Glomerular endothelial cell (primary cell): ENCODE measurements around the gene SMAP2. TPM values are rescaled to one million over a fixed set of nuclear protein-coding genes. Genes with fewer than 3 reads are reported as not detected.
"Not testable (repeated sequence)": the region's sequence is repeated elsewhere in the genome, so short reads cannot be mapped to it uniquely, and the experiment has no call there.

Experiments
- DNase-seq: peaks from one replicate; pipeline ENCODE4 v3.0.0-alpha.2; 2011; ENCODE audit warnings: low read depth, low spot score; ENCODE audit errors: extremely low read depth
- total RNA-seq: library from RNA; depleted of rRNA; stranded (reverse); fragments of >200 nt; gene quantifications from 2 replicates; pipeline ENCODE4 v1.2.3, GENCODE V29; 2015

SMAP2 gene
- total RNA-seq = 9.5 and 13.6 TPM in 2 replicates

DNA sequence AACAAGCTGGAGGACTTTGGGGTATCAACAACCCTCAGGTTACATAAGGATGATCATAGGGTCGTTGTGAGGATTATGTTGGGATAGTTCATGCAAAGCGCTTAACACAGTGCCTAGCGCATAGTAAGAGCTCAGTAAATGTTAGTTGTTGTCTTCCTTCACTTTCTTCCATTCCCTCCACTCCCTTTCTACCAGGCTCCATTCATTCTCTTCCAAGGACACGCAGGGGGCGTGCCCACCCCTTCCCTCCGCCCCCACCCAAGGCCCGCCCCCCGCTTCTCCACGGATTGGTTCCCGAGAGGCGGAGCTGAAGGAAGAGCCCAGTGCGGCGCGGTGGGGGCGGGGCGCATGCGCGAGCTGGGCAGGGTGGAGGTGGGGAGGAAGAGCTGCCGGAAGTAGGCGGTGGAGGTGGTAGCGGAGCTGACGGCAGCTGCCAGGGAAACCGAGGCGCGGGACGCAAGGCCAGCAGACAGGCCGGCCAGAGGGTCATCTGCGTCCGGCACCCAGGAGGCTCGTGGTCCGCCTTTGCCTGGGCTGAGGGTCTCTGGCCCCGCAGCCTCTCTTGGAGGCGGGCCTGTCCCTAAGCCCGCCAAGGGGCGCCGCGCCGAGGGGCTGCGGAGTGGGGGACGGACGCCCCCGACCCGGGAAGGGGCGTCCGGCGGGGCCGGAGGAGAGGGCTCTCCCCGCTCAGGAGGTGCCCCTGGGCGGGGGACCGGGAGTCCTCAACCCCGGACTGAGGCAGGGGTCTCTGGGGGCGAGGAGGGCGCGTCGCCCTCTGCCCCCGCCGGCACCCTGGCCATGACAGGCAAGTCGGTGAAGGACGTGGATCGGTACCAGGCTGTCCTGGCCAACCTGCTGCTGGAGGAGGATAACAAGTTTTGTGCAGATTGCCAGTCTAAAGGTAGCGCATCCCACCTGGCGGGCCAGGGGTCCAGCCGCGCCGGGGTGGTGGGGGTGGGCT lies at the start of gene SMAP2:
Gene SMAP2 (plus strand): TSS at position 405 of the 961 bp plus-strand sequence. CDS start 394 bp downstream, at position 799.
- DNase-seq = no peak

DNA sequence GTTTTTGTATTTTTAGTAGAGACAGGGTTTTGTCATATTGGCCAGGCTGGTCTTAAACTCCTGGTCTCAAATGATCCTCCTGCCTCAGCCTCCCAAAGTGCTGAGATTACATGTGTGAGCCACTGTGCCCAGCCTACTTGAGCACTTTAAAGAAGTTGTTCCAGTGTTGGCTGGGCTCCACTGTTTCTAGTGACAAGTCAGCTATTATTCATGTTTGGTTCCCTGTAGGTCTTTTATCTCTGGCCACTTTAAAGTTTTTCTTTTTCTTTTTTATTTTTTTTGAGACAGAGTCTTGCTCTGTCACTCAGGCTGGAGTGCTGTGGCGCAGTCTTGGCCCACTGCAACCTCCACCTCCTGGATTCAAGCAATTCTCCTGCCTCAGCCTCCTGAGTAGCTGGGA lies 42.1 kb upstream of the SMAP2 start:
- DNase-seq = not testable (repeated sequence)

DNA sequence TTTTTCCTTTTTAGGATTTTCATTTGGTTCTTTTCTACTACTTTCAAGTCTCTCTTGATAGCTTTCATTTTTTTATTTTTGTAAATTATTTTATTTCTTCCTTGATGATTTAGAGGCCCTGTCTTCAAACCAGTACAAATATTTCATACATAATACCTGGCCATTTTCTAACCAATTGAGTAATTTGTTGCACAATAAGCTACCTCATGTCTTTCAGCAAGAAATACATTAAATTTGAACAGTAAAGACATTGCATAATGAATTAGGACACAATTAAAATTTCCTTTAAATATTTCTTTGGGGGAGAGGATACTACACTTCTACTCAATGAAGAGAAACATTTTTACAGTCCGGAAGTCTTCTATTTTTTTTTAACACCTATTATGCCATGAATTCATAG lies 40.8 kb upstream of the SMAP2 start:
- no peak for DNase-seq

DNA sequence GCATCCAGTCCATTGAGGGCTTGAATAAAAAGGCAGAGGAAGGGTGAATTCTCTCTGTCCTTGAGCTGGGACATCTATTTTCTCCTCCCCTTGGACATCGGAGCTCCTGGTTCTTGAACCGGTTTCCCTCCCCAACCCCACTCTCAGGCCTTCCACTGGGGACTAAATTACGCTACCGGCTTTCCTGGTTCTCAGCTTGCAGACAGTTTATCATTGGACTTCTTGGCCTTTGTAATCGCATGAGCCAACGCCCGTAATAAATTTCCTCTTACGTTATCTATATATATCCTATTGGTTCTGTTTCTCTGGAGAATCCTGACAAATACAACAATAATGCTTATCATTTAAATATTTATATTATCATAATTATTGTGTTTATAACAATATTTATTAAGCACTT lies 36.1 kb upstream of the SMAP2 start:
- no peak for DNase-seq

DNA sequence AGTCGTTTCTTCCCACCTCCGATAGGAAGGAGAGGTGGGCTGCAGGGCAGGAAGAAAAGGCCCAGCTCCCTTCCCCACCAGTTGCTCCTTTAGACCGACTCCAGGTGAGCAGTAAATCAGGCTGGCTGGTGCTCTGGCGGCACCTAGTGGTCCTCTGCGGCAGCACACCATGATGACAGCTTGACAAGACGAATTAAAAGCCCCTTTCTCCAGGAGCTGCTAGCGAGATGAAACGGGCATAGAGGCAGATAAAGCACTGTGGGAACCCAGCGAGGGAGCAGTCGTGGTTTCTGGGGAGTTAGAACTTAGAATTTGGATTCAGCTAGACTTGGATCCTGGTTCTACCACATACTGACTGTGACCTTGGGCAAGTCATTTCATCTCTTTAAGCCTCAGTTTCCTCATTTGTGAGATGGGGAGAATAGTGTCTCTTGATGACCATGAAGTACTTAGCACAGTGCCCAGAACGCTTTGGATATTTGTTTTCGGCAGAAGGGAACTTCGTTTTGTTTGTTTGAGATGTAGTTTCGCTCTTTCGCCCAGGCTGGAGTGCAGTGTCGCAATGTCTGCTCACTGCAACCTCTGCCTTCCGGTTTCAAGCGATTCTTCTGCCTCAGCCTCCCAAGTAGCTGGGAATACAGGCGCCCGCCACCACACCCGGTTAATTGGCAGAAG lies 34.6 kb upstream of the SMAP2 start:
- DNase-seq = peak; percentile 37

DNA sequence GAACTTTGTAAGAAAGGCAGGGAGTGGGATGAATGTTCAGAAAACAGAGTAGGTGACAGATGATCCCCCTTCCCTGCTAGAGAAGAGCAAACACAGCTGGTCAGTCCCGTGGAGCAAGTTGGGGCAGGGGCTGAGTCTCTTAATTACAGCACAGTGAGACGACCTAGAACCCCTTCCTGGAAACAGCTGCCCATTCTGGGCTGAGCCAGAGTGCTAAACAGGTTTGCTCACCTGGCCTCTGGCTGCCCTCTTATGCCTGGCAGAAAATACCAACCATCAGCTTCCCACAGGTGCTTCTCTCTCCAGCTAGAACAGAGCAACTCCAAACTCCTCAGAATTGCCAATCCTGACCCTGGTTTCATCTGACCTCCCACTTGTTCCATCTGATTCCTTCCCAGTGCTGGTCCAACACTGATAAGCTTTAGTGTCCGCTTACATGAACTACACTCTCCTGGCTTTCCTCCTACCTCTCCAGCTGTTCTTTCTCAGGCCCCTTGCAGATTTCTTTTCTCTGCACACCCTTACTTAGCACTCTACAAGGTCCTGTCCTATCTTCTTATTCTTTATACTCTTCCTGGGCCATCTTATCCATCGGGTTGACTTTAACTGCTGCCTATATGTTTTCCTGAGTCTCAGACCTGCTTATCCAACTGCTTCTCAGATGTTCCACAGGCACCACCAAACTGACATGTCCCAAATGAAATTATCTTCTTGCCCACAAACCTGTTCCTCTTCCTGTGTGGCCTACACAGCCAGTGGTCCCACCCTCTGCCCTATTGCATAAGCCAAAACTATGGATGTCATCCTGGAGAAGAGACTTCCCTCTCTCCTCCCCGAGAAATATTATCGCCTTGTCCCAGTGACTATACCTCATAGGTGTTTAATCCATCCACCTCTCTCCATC lies 33.9 kb upstream of the SMAP2 start:
- no peak for DNase-seq

DNA sequence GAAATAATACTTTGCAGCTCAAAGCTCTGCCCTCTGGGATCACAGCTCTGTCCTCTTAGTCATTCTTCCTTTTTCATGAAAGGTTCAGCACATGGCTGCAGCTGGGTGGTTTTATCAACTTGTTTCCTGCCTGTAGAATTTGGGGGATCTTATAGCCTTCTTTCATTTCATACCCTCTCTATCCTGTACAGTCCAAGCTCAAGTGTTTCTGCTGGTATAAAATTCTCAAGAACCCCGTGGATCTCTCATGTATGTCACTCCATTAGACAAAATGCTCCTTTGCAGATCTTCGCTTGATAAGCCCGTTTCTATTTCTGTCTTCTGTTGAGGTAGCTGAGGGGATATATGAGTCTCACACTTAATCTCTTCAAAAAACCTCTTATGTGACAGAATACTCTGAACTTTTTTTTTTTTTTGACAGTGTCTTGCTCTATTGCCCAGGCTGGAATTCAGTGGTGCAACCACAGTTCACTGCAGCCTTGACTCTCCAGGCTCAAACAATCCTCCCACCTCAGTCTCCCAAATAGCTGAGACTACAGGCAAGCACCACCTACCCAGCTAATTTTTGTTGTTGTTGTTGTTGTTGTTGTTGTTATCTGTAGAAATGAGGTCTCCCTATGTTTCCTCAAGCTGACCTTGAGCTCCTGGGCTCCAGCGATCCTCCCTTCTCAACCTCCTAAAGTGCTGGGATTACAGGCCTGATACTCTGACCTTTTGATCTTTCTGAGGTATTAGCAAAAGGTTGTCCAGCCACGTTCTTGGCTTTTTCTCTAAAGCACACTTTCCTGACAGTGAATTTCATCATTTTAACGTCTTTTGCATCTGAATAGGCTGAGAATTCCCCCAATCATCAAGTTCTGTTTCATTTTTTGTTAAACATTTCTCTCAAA lies 31.8 kb upstream of the SMAP2 start:
- no peak for DNase-seq

DNA sequence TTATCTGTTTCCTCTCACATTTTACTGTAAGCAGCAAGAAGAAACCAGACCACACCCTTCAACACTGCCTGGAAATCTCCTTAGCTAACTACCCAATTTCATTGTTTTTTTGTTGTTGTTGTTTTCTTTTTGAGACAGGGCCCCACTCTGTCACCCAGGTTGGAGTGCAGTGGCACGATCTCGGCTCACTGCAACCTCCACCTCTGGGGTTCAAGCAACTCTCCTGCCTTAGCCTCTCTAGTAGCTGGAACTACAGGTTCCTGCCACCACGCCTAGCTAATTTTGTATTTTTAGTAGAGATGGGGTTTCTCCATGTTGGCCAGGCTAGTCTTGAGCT lies 31.2 kb upstream of the SMAP2 start:
- not testable (repeated sequence) for DNase-seq

DNA sequence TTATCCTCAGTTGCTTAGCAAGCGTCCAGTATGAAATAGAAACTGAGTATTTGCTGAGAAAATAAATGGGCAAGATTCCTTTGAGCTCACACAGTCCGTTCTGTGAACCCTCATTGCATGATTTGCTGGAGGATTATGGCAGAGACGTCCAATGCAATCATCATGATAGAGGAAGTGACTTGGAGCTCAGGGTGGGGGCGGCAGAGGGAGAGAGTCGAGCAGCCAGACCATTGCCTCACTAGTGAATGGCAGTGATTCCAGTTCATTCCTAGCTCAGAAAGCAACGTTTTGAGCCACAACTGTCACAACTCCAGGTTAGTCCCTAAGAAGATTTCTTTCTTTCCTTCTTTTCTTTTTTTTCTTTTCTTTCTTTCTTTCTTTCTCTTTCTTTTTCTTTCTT lies 28.9 kb upstream of the SMAP2 start:
- DNase-seq = no peak

DNA sequence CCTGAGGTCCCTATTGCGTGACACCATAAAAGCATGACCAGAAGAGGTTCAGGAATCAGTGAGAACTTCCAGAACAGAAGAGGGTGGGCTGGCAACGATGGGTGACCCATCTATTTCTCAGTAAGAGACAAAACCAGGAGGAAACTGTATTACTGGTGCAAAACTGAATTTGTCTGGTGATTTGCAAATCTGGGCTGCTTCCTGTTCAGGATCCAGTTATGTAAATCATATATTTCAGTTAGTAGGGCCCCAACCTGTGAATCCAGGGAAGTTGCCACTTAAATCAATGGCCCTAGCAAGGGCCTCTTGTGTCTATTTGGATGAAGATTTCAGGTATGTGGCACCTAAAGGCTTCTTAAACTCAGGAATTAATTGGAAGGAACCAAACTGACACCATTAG lies 23.1 kb upstream of the SMAP2 start:
- DNase-seq = no peak

DNA sequence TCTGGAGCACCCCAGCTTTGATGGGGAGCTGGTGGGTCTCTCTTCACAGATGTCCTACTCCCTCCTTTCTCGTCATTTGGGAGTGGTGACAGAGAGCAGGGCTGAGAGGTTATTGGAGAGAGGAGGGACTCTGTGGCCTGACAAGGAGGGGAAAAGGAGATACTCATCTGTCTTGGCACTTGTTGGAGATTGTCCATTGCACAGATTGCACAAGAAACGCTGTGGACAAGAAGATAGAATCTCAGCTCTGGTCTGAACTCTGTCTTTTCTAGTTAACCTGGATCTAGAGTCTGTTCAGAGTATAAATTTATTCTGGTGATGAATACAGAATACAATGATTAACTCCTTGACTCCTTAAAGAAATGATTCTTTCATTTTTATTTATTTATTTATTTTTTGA lies 22.4 kb upstream of the SMAP2 start:
- DNase-seq = no peak

DNA sequence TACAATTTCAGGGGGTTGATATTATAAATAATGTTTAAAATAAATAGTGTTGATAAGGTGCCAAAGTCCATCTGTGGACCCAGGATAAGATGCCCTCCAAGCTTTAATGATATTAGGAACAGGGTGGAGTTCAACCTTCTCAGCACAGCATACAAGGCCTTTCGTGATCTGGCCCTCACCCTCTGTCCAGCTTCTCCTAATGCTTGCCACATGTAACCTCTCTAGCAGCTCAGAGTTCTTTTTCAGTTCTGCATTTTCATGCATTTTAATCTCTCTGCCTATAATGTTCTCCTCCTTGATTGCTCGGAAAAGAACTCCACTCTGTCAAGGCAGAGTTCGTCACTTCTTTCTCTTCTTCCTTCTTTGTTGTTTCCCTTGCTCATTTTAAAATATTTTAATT lies 21.4 kb upstream of the SMAP2 start:
- DNase-seq = no peak

DNA sequence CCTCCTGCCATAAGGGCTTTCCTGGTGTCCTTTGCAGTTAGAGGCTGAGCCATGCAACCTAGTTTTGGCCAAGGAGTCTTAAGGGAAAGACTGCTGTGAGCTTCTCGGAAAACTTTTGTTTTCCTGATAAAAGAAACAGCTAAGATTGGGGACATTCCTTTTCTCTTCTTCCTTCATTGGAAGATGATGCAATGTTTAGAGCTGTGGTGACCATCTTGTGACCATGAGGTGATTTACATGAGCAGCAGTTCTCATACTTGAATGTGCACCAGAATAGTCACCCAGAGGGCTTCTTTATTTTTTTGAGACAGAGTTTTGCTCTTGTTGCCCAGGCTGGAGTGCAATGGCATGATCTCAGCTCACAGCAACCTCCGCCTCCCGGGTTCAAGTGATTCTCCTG lies 20.4 kb upstream of the SMAP2 start:
- DNase-seq = no peak

DNA sequence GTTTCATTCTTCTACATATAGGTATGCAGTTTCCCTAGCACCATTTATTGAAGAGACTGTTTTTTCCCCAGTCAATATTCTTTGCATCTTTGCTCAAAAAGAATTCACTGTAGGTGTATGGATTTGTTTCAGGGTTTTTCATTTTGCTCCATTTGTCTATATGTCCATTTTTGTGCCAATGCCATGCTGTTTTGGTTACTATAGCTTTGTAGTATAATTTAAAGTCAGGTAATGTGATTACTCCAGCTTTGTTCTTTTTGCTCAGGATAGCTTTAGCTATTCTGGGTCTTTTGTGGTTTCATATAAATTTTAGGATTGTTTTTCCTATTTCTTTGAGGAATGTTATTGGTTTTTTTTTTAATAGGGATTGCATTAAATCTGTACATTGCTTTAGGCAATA lies 15.9 kb upstream of the SMAP2 start:
- no peak for DNase-seq

DNA sequence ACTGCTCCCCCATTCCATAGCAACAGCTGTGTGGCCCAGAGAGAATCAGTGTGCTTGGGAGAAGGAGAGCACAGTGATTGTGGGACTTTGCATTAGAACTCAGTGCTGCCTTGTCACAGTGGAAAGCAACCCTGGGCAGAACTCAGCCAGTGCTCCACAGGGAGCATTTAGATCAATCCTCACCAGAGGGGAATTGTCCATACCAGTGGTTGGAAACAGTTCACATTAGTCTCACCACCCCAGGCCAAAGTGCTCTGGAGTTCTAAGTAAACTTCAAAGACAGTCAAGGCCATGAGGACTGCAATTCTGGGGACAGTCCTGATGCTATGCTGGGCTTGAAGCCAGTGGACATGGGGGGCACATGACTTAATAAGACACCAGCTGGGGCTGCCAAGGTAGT lies 12.9 kb upstream of the SMAP2 start:
- no peak for DNase-seq

DNA sequence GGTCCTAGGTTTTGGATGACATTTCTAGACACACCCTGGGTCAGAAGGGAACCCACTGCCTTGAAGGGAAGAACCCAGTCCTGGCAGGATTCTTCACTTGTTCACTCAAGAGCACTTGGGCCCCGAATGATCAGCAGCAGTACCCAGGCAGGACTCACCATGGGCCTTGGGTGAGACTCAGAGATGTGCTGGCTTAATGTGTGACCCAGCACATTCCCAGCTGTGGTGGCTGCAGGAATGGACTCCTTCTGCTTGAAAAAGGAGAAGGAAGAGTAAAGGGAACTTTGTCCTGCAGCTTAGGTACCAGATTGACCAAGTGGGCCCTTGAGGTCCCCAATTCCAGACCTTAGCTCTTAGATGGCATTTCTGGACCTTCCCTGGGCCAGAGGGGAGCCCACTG lies 12.3 kb upstream of the SMAP2 start:
- DNase-seq = no peak

DNA sequence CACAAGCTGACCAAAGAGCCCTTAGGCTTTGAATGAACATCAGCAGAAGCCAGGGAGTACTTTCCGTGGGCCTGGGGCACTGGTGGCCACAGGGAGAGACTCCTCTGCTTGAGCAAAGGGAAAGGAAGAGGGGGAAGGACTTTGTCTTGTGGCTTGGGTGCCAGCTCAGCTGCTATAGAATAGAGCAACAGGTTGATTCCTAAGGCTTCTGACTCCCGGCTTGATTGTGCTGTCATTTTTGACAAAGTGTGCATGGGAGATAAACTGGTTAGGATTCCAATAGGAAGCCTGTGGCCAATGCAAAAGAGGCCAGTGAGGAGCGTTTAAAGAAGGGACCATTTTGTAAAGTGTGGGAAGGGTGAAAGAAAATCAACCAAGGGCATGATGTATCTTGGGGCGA lies 11.9 kb upstream of the SMAP2 start:
- no peak for DNase-seq

DNA sequence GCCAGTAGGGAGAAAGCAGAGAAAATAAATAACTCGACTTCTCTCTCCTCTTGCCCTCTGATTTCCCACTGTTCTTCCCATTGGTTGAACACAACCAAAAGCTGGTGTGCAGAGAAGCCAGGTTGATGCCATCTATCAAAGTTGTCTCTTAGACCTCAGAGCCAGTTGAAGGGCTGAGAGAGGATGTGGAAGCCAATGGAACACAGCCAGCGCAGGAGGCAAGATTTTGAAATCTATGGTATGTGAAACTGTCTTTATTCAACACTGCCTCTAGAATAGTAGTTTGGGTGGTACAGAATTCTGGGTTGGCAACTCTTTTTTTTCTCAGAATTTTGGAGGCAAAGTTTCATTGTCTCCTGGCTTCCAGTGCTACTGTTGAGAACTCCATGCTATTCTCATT lies 11.3 kb upstream of the SMAP2 start:
- no peak for DNase-seq

DNA sequence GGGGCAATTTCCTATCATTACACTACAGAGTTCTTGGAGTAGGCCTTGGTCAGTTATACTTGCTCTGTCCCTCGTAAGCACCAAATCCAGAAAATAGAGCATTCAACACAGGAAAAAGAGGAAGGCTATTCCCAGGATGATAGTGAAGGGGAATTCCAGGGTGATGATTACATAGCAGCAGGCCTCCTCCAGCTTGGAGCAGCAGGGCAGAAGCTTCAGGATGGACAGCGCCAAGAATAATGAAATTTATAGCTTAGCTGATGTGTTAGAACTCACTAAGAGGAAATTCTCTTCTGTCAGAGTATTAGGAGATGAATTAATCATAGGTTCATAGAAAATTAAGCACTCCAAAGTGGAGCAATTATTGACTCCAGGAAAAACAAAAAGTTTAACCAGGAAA lies 10.8 kb upstream of the SMAP2 start:
- no peak for DNase-seq

DNA sequence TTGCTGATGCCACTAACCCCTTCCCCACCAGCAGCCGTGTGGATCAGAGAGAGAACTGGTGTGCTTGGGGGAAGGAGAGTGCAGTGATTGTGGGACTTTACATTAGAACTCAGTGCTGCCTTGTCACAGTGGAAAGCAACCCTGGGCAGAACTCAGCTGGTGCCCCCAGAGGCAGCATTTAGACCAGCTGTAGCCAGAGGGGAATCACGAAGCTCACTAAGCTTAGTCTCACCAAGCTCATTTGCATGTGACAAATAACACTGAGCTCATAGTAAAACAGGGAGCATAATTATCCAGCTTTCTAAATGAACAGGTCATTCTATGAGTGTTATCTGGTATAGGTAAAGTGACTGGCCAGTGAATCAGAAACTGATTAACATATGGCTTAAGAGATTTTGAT lies 9.8 kb upstream of the SMAP2 start:
- DNase-seq = no peak
